MCF 10A (cell line): ENCODE measurements around the gene PRPS1. TPM values are rescaled to one million over a fixed set of nuclear protein-coding genes. Genes with fewer than 3 reads are reported as not detected.

Experiments
- BruUV-seq: library from RNA; stranded (reverse); fragments of 400-500 nt; replicated peaks from 2 replicates; lab custom pipeline; 2021; lab: Mats Ljungman, UMichigan
- CTCF ChIA-PET: fragments of 300-600 bp; sonication (Branson Sonifier 250); formaldehyde crosslinking; extraction: SDS; loops from one replicate; lab custom pipeline; 2021; ENCODE audit warnings: antibody characterized with exemption, inconsistent platforms; lab: Yijun Ruan, JAX
- POLR2A ChIA-PET: fragments of 300-600, 350-650 bp; sonication (Branson Sonifier 250); formaldehyde crosslinking; extraction: SDS; loops from one replicate; lab custom pipeline; 2020; ENCODE audit warnings: antibody characterized with exemption, inconsistent platforms; lab: Yijun Ruan, JAX
- DNase-seq: peaks from one replicate; pipeline ENCODE4 v3.0.0-alpha.2; 2018; ENCODE audit not compliant: unreplicated experiment
- H3K27ac Mint-ChIP-seq: one replicate; pipeline ENCODE4 v1.8.0; 2022; ENCODE audit warnings: mild to moderate bottlenecking, low read depth, mixed read lengths; ENCODE audit not compliant: unreplicated experiment
- H3K27me3 Mint-ChIP-seq: one replicate; pipeline ENCODE4 v1.8.0; 2022; ENCODE audit warnings: mixed read lengths; ENCODE audit not compliant: insufficient read depth, unreplicated experiment
- H3K36me3 Mint-ChIP-seq: one replicate; pipeline ENCODE4 v1.8.0; 2022; ENCODE audit warnings: mild to moderate bottlenecking, moderate library complexity, mixed read lengths; ENCODE audit not compliant: insufficient read depth, unreplicated experiment
- H3K4me1 Mint-ChIP-seq: one replicate; pipeline ENCODE4 v1.8.0; 2022; ENCODE audit warnings: mixed read lengths; ENCODE audit not compliant: insufficient read depth, unreplicated experiment
- H3K4me3 Mint-ChIP-seq: one replicate; pipeline ENCODE4 v1.8.0; 2022; ENCODE audit warnings: mild to moderate bottlenecking, moderate library complexity, mixed read lengths; ENCODE audit not compliant: unreplicated experiment
- H3K9me3 Mint-ChIP-seq: one replicate; pipeline ENCODE4 v1.8.0; 2022; ENCODE audit warnings: mixed read lengths; ENCODE audit not compliant: unreplicated experiment
- CTCF ChIP-seq: fragments of 200-600 bp; IDR thresholded peaks from one replicate; pipeline ENCODE4 v1.8.0; 2022; ENCODE audit warnings: antibody characterized with exemption, mild to moderate bottlenecking; ENCODE audit not compliant: unreplicated experiment
- intact Hi-C: fragments of 100-400 bp; cut with micrococcal nuclease; formaldehyde crosslinking; loops from 2 replicates; pipeline ENCODE4 v1.14.1; 2022
- total RNA-seq: library from RNA; stranded (reverse); gene quantifications from 2 replicates; pipeline ENCODE4 v1.2.3, GENCODE V29; 2022

PRPS1 gene
- total RNA-seq, 1 experiment from 2014 or later = 27.9 TPM

GRCh38 chrX:107675823-107676555, 47.7 kb downstream of the PRPS1 start:
- peak overlapping the region; percentile 70 for H3K4me3 Mint-ChIP-seq

GRCh38 chrX:107676559-107677378, 48.5 kb downstream of the PRPS1 start:
- CTCF ChIA-PET = interaction anchor here (1.0 to 9.3 kb wide), 5 partner anchors 18 to 217 kb away, joined by 4 to 157 read pairs (median 6); partner anchors contain the start of gene NCBP2L
- intact Hi-C loops = loop anchor here (1.0 to 10.0 kb wide), 2 partner anchors 35 to 298 kb away; no protein-coding TSS in a partner anchor
- Mint-ChIP-seq H3K36me3 (peaks cover 14% of the 10 kb centered on the region), H3K4me1 (peaks cover 30% of the 10 kb centered on the region), H3K27me3 (peaks cover 83% of the 10 kb centered on the region), H3K4me3 (peak overlapping the region; percentile 70), H3K27ac (peak overlapping the region; percentile 96), H3K9me3 (no peaks in the 10 kb centered on the region)
- peak; percentile 94 for DNase-seq
- no TSS peak for BruUV-seq
- no peak for TF ChIP-seq CTCF
- POLR2A ChIA-PET = interaction anchor here (0.7 to 12.1 kb wide), 14 partner anchors 7 to 149 kb away, joined by 3 to 679 read pairs (median 14); partner anchors contain the start of genes MID2, NCBP2L and TSC22D3

More at GRCh38 chrX:107675823-107676555, 47.7 kb downstream of the PRPS1 start:
- no peaks in the 10 kb centered on the region for H3K9me3 Mint-ChIP-seq
- peak; percentile 65 for DNase-seq
- no peak for TF ChIP-seq CTCF
- H3K4me1 Mint-ChIP-seq = peaks cover 30% of the 10 kb centered on the region
- peaks cover 14% of the 10 kb centered on the region for H3K36me3 Mint-ChIP-seq
- BruUV-seq = TSS peak; percentile 60
- CTCF ChIA-PET = interaction anchor here (1.0 to 9.3 kb wide), 5 partner anchors 17 to 218 kb away, joined by 4 to 157 read pairs (median 6); partner anchors contain the start of gene NCBP2L
- peak overlapping the region; percentile 96 for H3K27ac Mint-ChIP-seq
- POLR2A ChIA-PET = interaction anchor here (0.6 to 12.1 kb wide), 13 partner anchors 8 to 100 kb away, joined by 3 to 679 read pairs (median 21); partner anchors contain the start of genes NCBP2L and TSC22D3
- H3K27me3 Mint-ChIP-seq = peaks cover 75% of the 10 kb centered on the region
- intact Hi-C loops = loop anchor here (10.0 kb wide), 1 partner anchor 299 kb away; no protein-coding TSS in a partner anchor

GRCh38 chrX:107677501-107677901, 49.2 kb downstream of the PRPS1 start:
- TF ChIP-seq CTCF = no peak
- intact Hi-C loops = loop anchor here (1.0 to 10.0 kb wide), 2 partner anchors 34 to 297 kb away; no protein-coding TSS in a partner anchor
- ChIA-PET CTCF (interaction anchor here (1.1 to 9.3 kb wide), 3 partner anchors 19 to 100 kb away, joined by 3 to 157 read pairs (median 74); partner anchors contain the start of gene NCBP2L), POLR2A (interaction anchor here (0.9 to 12.1 kb wide), 10 partner anchors 18 to 148 kb away, joined by 3 to 679 read pairs (median 34); partner anchors contain the start of genes MID2, NCBP2L and TSC22D3)
- Mint-ChIP-seq H3K27ac (peak overlapping the region; percentile 96), H3K27me3 (peaks cover 90% of the 10 kb centered on the region), H3K36me3 (peaks cover 14% of the 10 kb centered on the region), H3K4me1 (peaks cover 30% of the 10 kb centered on the region), H3K4me3 (peak overlapping the region; percentile 70), H3K9me3 (no peaks in the 10 kb centered on the region)
- DNase-seq = peak; percentile 32
- BruUV-seq = no TSS peak
